HEK293T (cell line): ENCODE results near the gene ALX3.

ENCODE experiments used
- ARNT ChIP-seq: fragments of 450-650 bp; IDR thresholded peaks from 2 replicates; pipeline ENCODE4 v1.6.1; 2017; ENCODE audit warnings: mild to moderate bottlenecking
- BHLHE40 ChIP-seq: fragments of 450-650 bp; IDR thresholded peaks from 2 replicates; pipeline ENCODE4 v1.6.1; 2016; ENCODE audit warnings: mild to moderate bottlenecking, moderate library complexity, borderline replicate concordance
- ELF4 ChIP-seq: fragments of 450-650 bp; IDR thresholded peaks from 2 replicates; pipeline ENCODE4 v1.6.1; 2017; ENCODE audit warnings: antibody characterized with exemption
- FOXA1 ChIP-seq: fragments of 450-650 bp; IDR thresholded peaks from 2 replicates; pipeline ENCODE4 v1.6.1; 2016; ENCODE audit warnings: mild to moderate bottlenecking
- FOXK2 ChIP-seq: fragments of 450-650 bp; IDR thresholded peaks from 2 replicates; pipeline ENCODE4 v1.6.1; 2016; ENCODE audit warnings: mild to moderate bottlenecking
- FOXM1 ChIP-seq: fragments of 450-650 bp; IDR thresholded peaks from 2 replicates; pipeline ENCODE4 v1.6.1; 2017; ENCODE audit warnings: mild to moderate bottlenecking, borderline replicate concordance
- NFRKB ChIP-seq: fragments of 450-650 bp; IDR thresholded peaks from 2 replicates; pipeline ENCODE4 v1.6.1; 2016; ENCODE audit warnings: mild to moderate bottlenecking, moderate library complexity
- SP1 ChIP-seq: fragments of 450-650 bp; IDR thresholded peaks from 2 replicates; pipeline ENCODE4 v1.6.1; 2017
- SUZ12 ChIP-seq: fragments of 450-650 bp; IDR thresholded peaks from 2 replicates; pipeline ENCODE4 v1.6.1; 2016; ENCODE audit warnings: mild to moderate bottlenecking

- TF ChIP-seq SP1 (no peak), SUZ12 (no peak), NFRKB (no peak), FOXA1 (no peak), ARNT (no peak), BHLHE40 (no peak), FOXM1 (no peak), FOXK2 (no peak), ELF4 (no peak)
Observed at GRCh38 chr1:110062612-110063011, 7.9 kb downstream of the ALX3 start.
